H54 (cell line): ENCODE results near the gene SYP.

Experiments
- DNase-seq: peaks from one replicate; pipeline ENCODE4 v3.0.0; 2011; ENCODE audit warnings: low spot score, mixed read lengths; ENCODE audit not compliant: insufficient read length
- FAIRE-seq: peaks from 3 replicates; lab custom pipeline; 2011; peaks lifted over from hg19 to GRCh38; lab: Jason Lieb, UNC
- POLR2A ChIP-seq: IDR thresholded peaks from 2 replicates; pipeline ENCODE4 v1.6.1; 2011; ENCODE audit warnings: low read depth, mild to moderate bottlenecking, low read length

The SYP gene

GRCh38 chrX:49139713-49140112 lies 60.3 kb downstream of the SYP start:
- no peak for DNase-seq
- no peak for TF ChIP-seq POLR2A
- no peak for FAIRE-seq
